Body of pancreas (tissue), 4 donors: ENCODE results near the gene C4orf36.

Experiments
- CTCF ChIP-seq, 7 experiments: fragments of 450-650 bp in 4 of 7; fragments of 200-600 bp in 3 of 7; sonication (generic) in 3 of 7; IDR thresholded peaks; one replicate each; pipeline ENCODE4 v1.5.1; 2016 to 2019; ENCODE audit warnings: antibody characterized with exemption in 7 of 7
- POLR2A ChIP-seq, 3 donors: fragments of 450-650 bp; IDR thresholded peaks; one replicate each; pipeline ENCODE4 v1.6.1; 2016; ENCODE audit warnings: antibody characterized with exemption in 3 of 3, mild to moderate bottlenecking in 2 of 3

DNA sequence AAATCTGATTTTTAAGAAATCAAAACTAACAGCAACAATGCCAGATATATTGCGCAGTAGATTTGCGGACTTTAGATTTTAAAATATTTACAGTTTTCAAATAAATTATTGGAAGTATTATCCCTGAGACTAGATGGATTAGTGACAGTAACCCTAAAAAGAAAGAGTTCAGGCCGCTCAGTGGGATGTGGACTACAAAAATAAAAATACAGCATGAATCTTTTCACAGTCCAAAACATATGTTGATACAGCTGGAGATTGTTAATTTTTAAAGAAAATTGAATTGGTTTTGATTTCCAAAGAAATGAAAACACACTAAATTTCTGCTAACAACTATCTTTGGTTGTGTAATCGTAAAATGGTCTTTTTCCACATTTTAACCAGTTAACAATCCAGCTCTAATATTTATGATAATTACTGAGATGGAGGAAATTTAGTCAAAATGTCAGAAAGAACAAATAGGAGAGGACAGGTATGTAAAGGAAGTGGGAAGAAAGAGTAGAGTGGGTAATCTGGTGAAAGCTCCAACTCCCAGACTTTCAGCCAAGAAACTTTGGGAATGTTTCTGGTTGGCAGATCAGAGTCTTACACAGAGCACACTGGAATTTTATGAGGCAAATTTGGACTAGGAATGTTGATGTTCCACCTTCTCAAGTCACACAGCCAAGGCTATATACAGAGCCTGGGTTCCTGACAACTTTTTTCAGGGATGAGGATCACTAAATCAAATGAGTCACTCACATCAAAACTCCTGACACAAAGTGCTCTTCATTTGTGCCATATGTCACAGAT lies 15.1 kb downstream of the C4orf36 start:
- TF ChIP-seq POLR2A (IDR thresholded peaks at IDR 0.05), result no peak
- no peak for TF ChIP-seq CTCF (IDR thresholded peaks at IDR 0.05)
